A673 (cell line): Measurements from ENCODE around the gene GYS2. TPM values are rescaled to one million over a fixed set of nuclear protein-coding genes. Genes with fewer than 3 reads are reported as not detected.

Source experiments
- BruUV-seq: library from RNA; stranded (reverse); fragments of 400-500 nt; replicated peaks from 2 replicates; lab custom pipeline; 2021; lab: Mats Ljungman, UMichigan
- CTCF ChIA-PET: fragments of 300-600 bp; sonication (Branson Sonifier 250); formaldehyde crosslinking; loops from one replicate; lab custom pipeline; 2022; ENCODE audit warnings: antibody characterized with exemption; lab: Charles Lee
- POLR2A ChIA-PET: fragments of 300-600 bp; sonication (Branson Sonifier 250); formaldehyde crosslinking; loops from one replicate; lab custom pipeline; 2022; ENCODE audit warnings: antibody characterized with exemption; ENCODE audit not compliant: low non-redundant PET; lab: Charles Lee
- DNase-seq: peaks from one replicate; pipeline ENCODE4 v3.0.0-alpha.2; 2015; ENCODE audit warnings: low spot score
- H3K27ac ChIP-seq: fragments of 200-600 bp; sonication (generic); 2 replicates; pipeline ENCODE4 v1.5.1; 2016; ENCODE audit warnings: mixed run types, low read depth, mild to moderate bottlenecking, mixed read lengths, antibody characterized with exemption, low read length; ENCODE audit not compliant: poor library complexity, severe bottlenecking
- H3K27me3 ChIP-seq: fragments of 200-600 bp; sonication (generic); replicated peaks from 2 replicates; pipeline ENCODE4 v1.6.1; 2017; ENCODE audit warnings: mixed run types, low read depth, mild to moderate bottlenecking, mixed read lengths, antibody characterized with exemption, low read length; ENCODE audit not compliant: insufficient read depth, poor library complexity
- H3K36me3 ChIP-seq: fragments of 200-600 bp; sonication (generic); 2 replicates; pipeline ENCODE4 v1.6.1; 2016; ENCODE audit warnings: mixed run types, mild to moderate bottlenecking, mixed read lengths, antibody characterized with exemption, low read length; ENCODE audit not compliant: insufficient read depth, poor library complexity, severe bottlenecking
- H3K4me1 ChIP-seq: fragments of 200-600 bp; sonication (generic); 2 replicates; pipeline ENCODE4 v1.6.1; 2017; ENCODE audit warnings: mixed run types, mild to moderate bottlenecking, mixed read lengths, antibody characterized with exemption, low read length; ENCODE audit not compliant: insufficient read depth, poor library complexity, severe bottlenecking
- H3K4me3 ChIP-seq: fragments of 200-600 bp; sonication (generic); 2 replicates; pipeline ENCODE4 v1.5.1; 2016; ENCODE audit warnings: low read depth, mixed run types, mild to moderate bottlenecking, mixed read lengths, low read length; ENCODE audit not compliant: poor library complexity, severe bottlenecking
- H3K9me3 ChIP-seq: fragments of 200-600 bp; sonication (generic); 2 replicates; pipeline ENCODE4 v1.6.1; 2016; ENCODE audit warnings: mixed run types, low read depth, mild to moderate bottlenecking, mixed read lengths, antibody characterized with exemption, low read length; ENCODE audit not compliant: poor library complexity, severe bottlenecking
- EZH2 ChIP-seq: fragments of 200-600 bp; sonication (generic); IDR thresholded peaks from 2 replicates; pipeline ENCODE4 v1.6.1; 2017; ENCODE audit warnings: borderline replicate concordance, low read depth, mild to moderate bottlenecking, mixed read lengths, antibody characterized with exemption, low read length; ENCODE audit not compliant: poor library complexity, severe bottlenecking
- intact Hi-C: fragments of 100-400 bp; cut with micrococcal nuclease; formaldehyde crosslinking; loops from one replicate; pipeline ENCODE4 v1.10.0; 2022; ENCODE audit not compliant: unreplicated experiment
- total RNA-seq: library from RNA; stranded (reverse); gene quantifications from 2 replicates; pipeline ENCODE4 v1.2.3, GENCODE V29; 2021
- TF ChIP-seq, protein P1 (sequence below): fragments of 300-800, 200-600 bp; sonication (generic); conservative IDR thresholded peaks from 2 replicates; pipeline ENCODE4 v1.5.1; 2017; ENCODE audit warnings: low read depth, mild to moderate bottlenecking, antibody characterized with exemption, low read length, moderate library complexity, mixed read lengths

The GYS2 gene
- total RNA-seq, 1 experiment from 2014 or later, result 0.11 TPM

DNA sequence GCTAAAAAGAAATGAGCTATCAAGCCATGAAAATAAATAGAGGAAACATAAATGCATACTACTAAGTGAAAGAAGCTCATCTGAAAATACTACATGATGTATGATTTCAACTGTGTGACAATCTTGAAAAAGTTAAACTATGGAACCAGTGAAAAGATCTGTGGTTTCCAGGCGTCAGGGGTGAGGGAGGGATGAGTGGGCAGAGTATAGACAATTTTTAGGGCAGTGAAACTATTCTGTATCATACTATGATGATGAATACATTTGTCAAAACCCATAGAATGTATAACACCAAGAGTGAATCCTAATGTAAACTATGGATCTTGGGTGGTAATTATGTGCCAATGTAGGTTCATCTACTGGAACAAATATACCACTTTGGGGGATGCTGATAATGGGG is 57.2 kb downstream of the GYS2 start:
- Histone ChIP-seq H3K27ac (no peak overlapping the region), H3K4me3 (no peak overlapping the region), H3K36me3 (no peaks in the 10 kb centered on the region), H3K27me3 (peaks cover 27% of the 10 kb centered on the region), H3K9me3 (no peaks in the 10 kb centered on the region), H3K4me1 (no peaks in the 10 kb centered on the region)
- ChIA-PET POLR2A (no interaction called here), CTCF (no interaction called here)
- no peak for DNase-seq
- intact Hi-C loops, result no loop called here
- TF ChIP-seq, protein P1, sequence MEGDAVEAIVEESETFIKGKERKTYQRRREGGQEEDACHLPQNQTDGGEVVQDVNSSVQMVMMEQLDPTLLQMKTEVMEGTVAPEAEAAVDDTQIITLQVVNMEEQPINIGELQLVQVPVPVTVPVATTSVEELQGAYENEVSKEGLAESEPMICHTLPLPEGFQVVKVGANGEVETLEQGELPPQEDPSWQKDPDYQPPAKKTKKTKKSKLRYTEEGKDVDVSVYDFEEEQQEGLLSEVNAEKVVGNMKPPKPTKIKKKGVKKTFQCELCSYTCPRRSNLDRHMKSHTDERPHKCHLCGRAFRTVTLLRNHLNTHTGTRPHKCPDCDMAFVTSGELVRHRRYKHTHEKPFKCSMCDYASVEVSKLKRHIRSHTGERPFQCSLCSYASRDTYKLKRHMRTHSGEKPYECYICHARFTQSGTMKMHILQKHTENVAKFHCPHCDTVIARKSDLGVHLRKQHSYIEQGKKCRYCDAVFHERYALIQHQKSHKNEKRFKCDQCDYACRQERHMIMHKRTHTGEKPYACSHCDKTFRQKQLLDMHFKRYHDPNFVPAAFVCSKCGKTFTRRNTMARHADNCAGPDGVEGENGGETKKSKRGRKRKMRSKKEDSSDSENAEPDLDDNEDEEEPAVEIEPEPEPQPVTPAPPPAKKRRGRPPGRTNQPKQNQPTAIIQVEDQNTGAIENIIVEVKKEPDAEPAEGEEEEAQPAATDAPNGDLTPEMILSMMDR, result no peak
- no peak for TF ChIP-seq EZH2
- no TSS peak for BruUV-seq

DNA sequence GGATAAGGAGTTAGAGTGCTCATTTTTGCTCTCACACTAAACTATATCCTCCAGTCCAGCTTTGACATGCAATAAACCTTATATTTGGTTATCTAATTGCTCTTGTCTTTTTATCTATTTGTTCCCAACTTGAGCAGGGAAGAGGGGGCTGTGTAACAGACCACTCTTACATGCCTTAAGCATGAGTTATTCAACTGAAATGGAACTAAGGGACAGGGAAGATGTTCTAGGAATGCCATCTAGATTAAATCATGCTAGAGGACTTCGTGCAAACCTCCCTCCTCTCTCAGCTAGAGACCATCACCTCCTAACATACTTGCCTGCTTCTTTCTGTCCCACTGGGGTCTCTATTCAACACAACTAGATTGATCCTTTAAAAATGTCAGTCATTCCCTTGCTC is 57.9 kb downstream of the GYS2 start:
- Histone ChIP-seq H3K9me3 (no peaks in the 10 kb centered on the region), H3K4me3 (no peak overlapping the region), H3K27ac (no peak overlapping the region), H3K4me1 (no peaks in the 10 kb centered on the region), H3K27me3 (peaks cover 29% of the 10 kb centered on the region), H3K36me3 (no peaks in the 10 kb centered on the region)
- intact Hi-C loops, result no loop called here
- ChIA-PET POLR2A (no interaction called here), CTCF (no interaction called here)
- TF ChIP-seq, protein P1, result no peak
- TF ChIP-seq EZH2, result no peak
- no peak for DNase-seq
- BruUV-seq, result no TSS peak

DNA sequence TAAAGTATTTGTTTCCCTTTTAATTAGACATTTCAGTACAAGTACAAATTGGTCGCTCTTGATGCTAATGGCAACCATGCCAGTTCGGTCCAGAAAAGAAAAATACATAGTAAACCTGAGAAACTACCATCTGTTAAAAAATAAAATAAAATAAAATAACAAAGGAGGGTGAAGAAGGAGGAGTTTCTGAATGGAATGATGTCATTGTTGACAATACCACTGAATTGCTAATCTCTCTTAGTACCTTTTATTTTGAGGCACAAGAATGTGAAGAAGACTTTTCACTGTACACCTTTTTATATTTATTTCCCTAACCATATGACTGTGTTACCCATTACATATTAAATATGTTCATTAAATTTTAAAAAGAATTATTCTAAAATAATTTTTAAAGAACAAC is 59.1 kb downstream of the GYS2 start:
- POLR2A ChIA-PET, result no interaction called here
- BruUV-seq, result no TSS peak

More for the DNA sequence above, 59.1 kb downstream of the GYS2 start:
- Histone ChIP-seq H3K36me3 (no peaks in the 10 kb centered on the region), H3K27ac (no peak overlapping the region), H3K9me3 (no peaks in the 10 kb centered on the region), H3K27me3 (peaks cover 29% of the 10 kb centered on the region), H3K4me1 (no peaks in the 10 kb centered on the region), H3K4me3 (no peak overlapping the region)
- CTCF ChIA-PET, result no interaction called here
- TF ChIP-seq, protein P1, result no peak
- no peak for TF ChIP-seq EZH2
- intact Hi-C loops, result no loop called here
- no peak for DNase-seq
